T-helper 2 cell (primary cell): ENCODE data around the gene PFN1.

Experiments used
- DNase-seq, 5 experiments: peaks; one replicate each; pipeline versions ENCODE4 v3.0.0 to v3.0.0-alpha.2; 2012 to 2022
- total RNA-seq, 2 donors: gene quantifications; one replicate each; lab custom pipeline; 2026; lab: John Stamatoyannopoulos, UW

Gene PFN1
- 287 to 350 reads per million in 2 donors for total RNA-seq

GRCh38 chr17:4948166-4948930, at the start of gene PFN1:
Gene PFN1 (minus strand): TSS chr17:4948530. CDS start chr17:4948394, 136 bp downstream.
- DNase-seq, result peak; percentile 68 to 97 (median 86)

GRCh38 chr17:4997302-4998026, 49.1 kb upstream of the PFN1 start, which contains the start of the genes INCA1 and KIF1C:
Gene INCA1 (minus strand): TSS chr17:4997522. CDS start chr17:4994437, 3,085 bp downstream.
Gene KIF1C (plus strand): TSS chr17:4997950. CDS start chr17:5000247, 2,297 bp downstream.
- DNase-seq, result peak; percentile 83 to 91 (median 86)

- no peak for DNase-seq
Measured at GRCh38 chr17:4994081-4994595, 45.8 kb upstream of the PFN1 start.

- DNase-seq, result no peak
Measured at GRCh38 chr17:4987767-4988567, 39.6 kb upstream of the PFN1 start.

- peak; percentile 69 to 88 (median 84) for DNase-seq
Measured at GRCh38 chr17:4986951-4987766, 38.8 kb upstream of the PFN1 start, which contains the start of gene CAMTA2. Gene CAMTA2 (minus strand): TSS chr17:4987675. CDS start chr17:4986222, 1,453 bp downstream.

- no peak for DNase-seq
Measured at GRCh38 chr17:4986403-4986802, 38.1 kb upstream of the PFN1 start.

- DNase-seq, result no peak
Measured at GRCh38 chr17:4982305-4982704, 34.0 kb upstream of the PFN1 start.

GRCh38 chr17:4980644-4981216, 32.4 kb upstream of the PFN1 start:
- peak in 2 of 5 experiments; percentile 26 to 79 for DNase-seq

GRCh38 chr17:4978726-4979125, 30.4 kb upstream of the PFN1 start:
- no peak for DNase-seq

- no peak for DNase-seq
Measured at GRCh38 chr17:4974115-4974670, 25.9 kb upstream of the PFN1 start.

GRCh38 chr17:4973256-4974114, 25.2 kb upstream of the PFN1 start:
- no peak for DNase-seq

- no peak for DNase-seq
Measured at GRCh38 chr17:4972752-4973151, 24.4 kb upstream of the PFN1 start.

- no peak for DNase-seq
Measured at GRCh38 chr17:4972322-4972721, 24.0 kb upstream of the PFN1 start.

GRCh38 chr17:4971826-4972225, 23.5 kb upstream of the PFN1 start:
- DNase-seq, result no peak

GRCh38 chr17:4970273-4970672, 21.9 kb upstream of the PFN1 start:
- DNase-seq, result no peak

- DNase-seq, result no peak
Measured at GRCh38 chr17:4969551-4970173, 21.3 kb upstream of the PFN1 start.

GRCh38 chr17:4969047-4969550, 20.8 kb upstream of the PFN1 start:
- DNase-seq, result peak in 3 of 5 experiments; percentile 18 to 57 (median 36)

GRCh38 chr17:4968486-4969046, 20.2 kb upstream of the PFN1 start:
- DNase-seq, result peak in 1 of 5 experiments; percentile 9
